Measurements from ENCODE around the gene SVIP. TPM values are rescaled to one million over a fixed set of nuclear protein-coding genes. Genes with fewer than 3 reads are reported as not detected.

Gene SVIP
- total and polyA plus RNA-seq, 11 donors, result 7.9 to 33.9 (median 22.9) TPM

DNA sequence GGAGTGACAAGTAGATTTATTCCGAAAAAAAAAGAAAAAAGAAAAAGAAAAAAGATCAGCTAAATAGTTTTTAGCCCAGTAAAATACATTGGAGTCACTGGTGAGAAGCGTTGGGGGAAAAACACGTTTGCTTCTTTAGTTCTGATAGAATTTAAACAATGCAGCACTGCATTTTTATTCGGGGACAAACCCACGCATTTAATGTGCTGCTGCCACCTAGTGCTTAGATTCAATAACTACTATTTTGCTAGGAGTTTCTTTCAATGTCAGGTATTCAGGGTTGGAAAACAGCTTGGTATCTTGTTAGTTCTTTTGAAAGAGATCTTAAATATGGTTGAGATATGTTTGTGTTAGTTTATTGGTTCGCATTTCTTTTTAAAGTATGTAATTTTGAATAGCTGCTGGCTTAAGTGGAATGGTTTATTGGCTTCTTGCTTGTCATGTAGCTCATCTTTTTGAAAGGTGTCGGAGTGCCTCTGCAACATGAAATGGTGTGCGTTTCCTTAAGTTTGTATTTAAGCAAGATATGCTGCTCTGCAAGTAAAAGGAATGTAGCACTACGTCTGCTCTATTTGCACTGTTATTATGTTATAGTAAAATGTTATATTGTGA is 41.9 kb downstream of the SVIP start:
- intact Hi-C loops (cut with DNase I), result loop anchor here (2.0 to 10.0 kb wide), 8 partner anchors 115 to 543 kb away; partner anchors contain the start of genes FANCF (in 3 of the 10) and SLC17A6 (in 1 of the 10)
- WGBS, 4 donors, result 28 to 32% (median 30%) methylated on average over 9 of the region's 9 CpGs
- peaks cover 0 to 11% (median 0%) of the 10 kb centered on the region in 12 donors for H3K4me1 ChIP-seq
- no peaks in the 10 kb centered on the region for H3K36me3 ChIP-seq
- no peak overlapping the region for H3K27ac ChIP-seq
- H3K9me3 ChIP-seq, result peaks cover 0 to 6% (median 0%) of the 10 kb centered on the region in 12 donors
- TF ChIP-seq POLR2A (IDR thresholded peaks at IDR 0.05) (no peak), CTCF (IDR thresholded peaks at IDR 0.05) (peak; percentile 63 to 80 (median 72))
- DNase-seq (no peak), ATAC-seq (peak in 1 of 4 donors; percentile 56)
- H3K4me3 ChIP-seq, result no peak overlapping the region
- H3K27me3 ChIP-seq, result no peaks in the 10 kb centered on the region

DNA sequence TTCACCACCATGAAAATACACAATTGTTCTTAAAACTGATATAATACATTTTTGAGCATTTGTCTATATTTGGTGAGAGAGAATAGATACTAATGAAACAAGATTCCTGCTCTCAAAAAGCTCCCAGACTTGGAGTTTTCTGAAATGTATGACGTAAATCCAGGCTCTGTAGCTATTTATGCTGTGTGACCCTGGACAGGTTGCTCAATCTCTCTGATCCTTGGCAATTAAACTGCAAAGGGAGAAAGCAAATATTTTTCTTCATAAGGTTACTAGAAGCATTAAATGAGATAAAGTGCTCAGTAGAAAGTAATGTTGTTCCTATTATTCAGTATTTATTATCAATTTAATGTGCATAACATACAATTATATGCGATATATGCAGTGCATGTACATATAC is 42.5 kb downstream of the SVIP start:
- ATAC-seq, result no peak
- TF ChIP-seq POLR2A (IDR thresholded peaks at IDR 0.05) (no peak), CTCF (IDR thresholded peaks at IDR 0.05) (no peak)
- no peaks in the 10 kb centered on the region for H3K27me3 ChIP-seq
- peaks cover 0 to 6% (median 0%) of the 10 kb centered on the region in 12 donors for H3K9me3 ChIP-seq
- H3K4me1 ChIP-seq, result peaks cover 0 to 5% (median 0%) of the 10 kb centered on the region in 12 donors
- DNase-seq, result no peak
- H3K4me3 ChIP-seq, result no peak overlapping the region
- 65 to 81% (median 68%) methylated on average over 2 of the region's 2 CpGs for WGBS, 4 donors
- H3K27ac ChIP-seq, result no peak overlapping the region
- no peaks in the 10 kb centered on the region for H3K36me3 ChIP-seq
- intact Hi-C loops (cut with DNase I), result loop anchor here (2.0 to 10.0 kb wide), 8 partner anchors 115 to 542 kb away; partner anchors contain the start of genes FANCF (in 3 of the 10) and SLC17A6 (in 1 of the 10)

- 83 to 88% (median 86%) methylated on average over 3 of the region's 3 CpGs for WGBS, 4 donors
- TF ChIP-seq POLR2A (IDR thresholded peaks at IDR 0.05) (no peak), CTCF (IDR thresholded peaks at IDR 0.05) (no peak)
- intact Hi-C loops (cut with DNase I), result loop anchor here (2.0 to 10.0 kb wide), 8 partner anchors 114 to 542 kb away; partner anchors contain the start of genes FANCF (in 3 of the 10) and SLC17A6 (in 1 of the 10)
- Histone ChIP-seq H3K27me3 (no peaks in the 10 kb centered on the region), H3K4me3 (no peak overlapping the region), H3K36me3 (no peaks in the 10 kb centered on the region), H3K27ac (no peak overlapping the region), H3K9me3 (peaks cover 0 to 6% (median 0%) of the 10 kb centered on the region in 12 donors), H3K4me1 (peaks cover 0 to 5% (median 0%) of the 10 kb centered on the region in 12 donors)
- ATAC-seq (no peak), DNase-seq (no peak)
These were observed 43.1 kb downstream of the SVIP start for GRCh38 chr11:22786475-22786874.

- H3K27me3 ChIP-seq, result no peaks in the 10 kb centered on the region
- peaks cover 0 to 5% (median 0%) of the 10 kb centered on the region in 12 donors for H3K4me1 ChIP-seq
- H3K4me3 ChIP-seq, result no peak overlapping the region
- peak; percentile 47 to 59 (median 53) for ATAC-seq
- H3K36me3 ChIP-seq, result no peaks in the 10 kb centered on the region
- no peak overlapping the region for H3K27ac ChIP-seq
- intact Hi-C loops (cut with DNase I), result loop anchor here in 5 of 10 donors (5.0 to 10.0 kb wide), 6 partner anchors 113 to 540 kb away; partner anchors contain the start of genes FANCF (in 3 of the 5) and SLC17A6 (in 1 of the 5)
- peaks cover 0 to 6% (median 0%) of the 10 kb centered on the region in 12 donors for H3K9me3 ChIP-seq
- no peak for DNase-seq
- TF ChIP-seq POLR2A (IDR thresholded peaks at IDR 0.05) (no peak), CTCF (IDR thresholded peaks at IDR 0.05) (no peak)
These were observed 44.4 kb downstream of the SVIP start for GRCh38 chr11:22785251-22785650.

Data from heart left ventricle (tissue), 16 donors.